ENCODE results near the gene THAP3.
"Not testable (repeated sequence)": the region's sequence is repeated elsewhere in the genome, so short reads cannot be mapped to it uniquely, and the experiment has no call there.

The THAP3 gene

DNA sequence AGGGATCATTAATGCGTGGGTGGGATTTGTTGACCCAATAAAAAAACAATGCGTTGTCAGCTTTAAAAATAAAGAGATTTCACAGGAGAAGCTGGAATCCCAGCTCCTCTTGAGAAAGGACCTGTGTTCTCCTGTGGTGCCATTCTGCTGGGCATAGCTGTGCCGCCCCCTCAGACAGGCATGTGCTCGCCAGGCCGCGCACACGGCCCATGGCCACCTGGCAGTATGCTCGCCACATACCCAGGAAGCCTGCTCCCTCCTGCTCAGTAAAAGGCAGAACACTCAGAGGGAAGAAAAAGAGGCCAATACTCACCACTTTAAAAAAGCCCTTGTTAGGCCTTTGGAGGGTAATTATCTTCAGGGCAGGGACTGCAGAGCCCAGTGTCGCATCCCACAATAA, 13.1 kb downstream of the THAP3 start:
- Histone ChIP-seq H3K9me2 (replicated peaks; ENCODE audit: low read depth, low read length) (no peaks in the 10 kb centered on the region), H3K4me1 (ENCODE audit: insufficient read depth, low read length, poor library complexity, severe bottlenecking) (no peaks in the 10 kb centered on the region), H2AFZ (ENCODE audit: low read length) (no peak overlapping the region), H3K9ac (ENCODE audit: low read depth, low read length, poor library complexity, severe bottlenecking) (no peak overlapping the region), H3K27me3 (ENCODE audit: insufficient read depth, low read length, poor library complexity, severe bottlenecking) (no peaks in the 10 kb centered on the region), H4K20me1 (ENCODE audit: insufficient read depth, low read length, poor library complexity, severe bottlenecking) (no peaks in the 10 kb centered on the region), H3F3A (ENCODE audit: low read depth) (no peaks in the 10 kb centered on the region), H3K36me3 (ENCODE audit: insufficient read depth, low read length) (peaks cover 68% of the 10 kb centered on the region; the same call in 1 of the 2 replicates), H3K4me3 (ENCODE audit: low read length, poor library complexity, severe bottlenecking) (no peak overlapping the region), H3K9me3 (ENCODE audit: insufficient read depth, low read depth, low read length) (no peaks in the 10 kb centered on the region), H3K79me2 (ENCODE audit: insufficient read depth, low read length) (no peaks in the 10 kb centered on the region), H3K4me2 (ENCODE audit: low read depth, low read length, poor library complexity, severe bottlenecking) (no peak overlapping the region)
- TF ChIP-seq, protein P1, sequence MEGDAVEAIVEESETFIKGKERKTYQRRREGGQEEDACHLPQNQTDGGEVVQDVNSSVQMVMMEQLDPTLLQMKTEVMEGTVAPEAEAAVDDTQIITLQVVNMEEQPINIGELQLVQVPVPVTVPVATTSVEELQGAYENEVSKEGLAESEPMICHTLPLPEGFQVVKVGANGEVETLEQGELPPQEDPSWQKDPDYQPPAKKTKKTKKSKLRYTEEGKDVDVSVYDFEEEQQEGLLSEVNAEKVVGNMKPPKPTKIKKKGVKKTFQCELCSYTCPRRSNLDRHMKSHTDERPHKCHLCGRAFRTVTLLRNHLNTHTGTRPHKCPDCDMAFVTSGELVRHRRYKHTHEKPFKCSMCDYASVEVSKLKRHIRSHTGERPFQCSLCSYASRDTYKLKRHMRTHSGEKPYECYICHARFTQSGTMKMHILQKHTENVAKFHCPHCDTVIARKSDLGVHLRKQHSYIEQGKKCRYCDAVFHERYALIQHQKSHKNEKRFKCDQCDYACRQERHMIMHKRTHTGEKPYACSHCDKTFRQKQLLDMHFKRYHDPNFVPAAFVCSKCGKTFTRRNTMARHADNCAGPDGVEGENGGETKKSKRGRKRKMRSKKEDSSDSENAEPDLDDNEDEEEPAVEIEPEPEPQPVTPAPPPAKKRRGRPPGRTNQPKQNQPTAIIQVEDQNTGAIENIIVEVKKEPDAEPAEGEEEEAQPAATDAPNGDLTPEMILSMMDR (conservative IDR thresholded peaks at IDR 0.05; ENCODE audit: low read length): no peak
- no peak for TF ChIP-seq EZH2phosphoT487 (IDR thresholded peaks at IDR 0.05; ENCODE audit: borderline replicate concordance)

DNA sequence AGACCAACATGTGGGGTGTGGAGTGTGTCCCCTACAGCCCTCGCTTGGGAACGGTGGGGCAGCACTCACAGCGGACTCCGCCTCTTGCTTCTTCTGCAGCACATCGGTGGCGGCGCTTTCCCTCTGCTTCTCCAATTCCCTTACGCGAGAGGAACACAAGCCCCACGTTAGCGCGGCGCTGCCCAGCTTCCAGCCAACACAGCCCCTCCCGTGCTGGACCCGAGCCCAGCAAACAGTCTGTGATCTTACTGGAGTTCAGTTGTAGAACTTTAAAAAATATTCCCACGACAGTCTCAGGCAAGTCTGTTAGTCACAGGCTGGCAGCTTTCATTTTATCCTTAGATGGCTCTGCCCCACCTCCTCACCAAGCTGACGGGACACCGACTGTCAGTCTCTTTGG, 13.6 kb downstream of the THAP3 start:
- no peak overlapping the region for H2AFZ ChIP-seq (ENCODE audit: low read length)
- H3K27me3 ChIP-seq (ENCODE audit: insufficient read depth, low read length, poor library complexity, severe bottlenecking): no peaks in the 10 kb centered on the region
- TF ChIP-seq EZH2phosphoT487 (IDR thresholded peaks at IDR 0.05; ENCODE audit: borderline replicate concordance): no peak
- TF ChIP-seq, protein P1 (conservative IDR thresholded peaks at IDR 0.05; ENCODE audit: low read length): no peak
- H3K9ac ChIP-seq (ENCODE audit: low read depth, low read length, poor library complexity, severe bottlenecking): no peak overlapping the region
- no peak overlapping the region for H3K4me2 ChIP-seq (ENCODE audit: low read depth, low read length, poor library complexity, severe bottlenecking)
- no peaks in the 10 kb centered on the region for H3K79me2 ChIP-seq (ENCODE audit: insufficient read depth, low read length)
- H4K20me1 ChIP-seq (ENCODE audit: insufficient read depth, low read length, poor library complexity, severe bottlenecking): no peaks in the 10 kb centered on the region
- H3K4me3 ChIP-seq (ENCODE audit: low read length, poor library complexity, severe bottlenecking): no peak overlapping the region
- no peaks in the 10 kb centered on the region for H3K9me2 ChIP-seq (replicated peaks; ENCODE audit: low read depth, low read length)
- peaks cover 64% of the 10 kb centered on the region; the same call in 1 of the 2 replicates for H3K36me3 ChIP-seq (ENCODE audit: insufficient read depth, low read length)
- H3K9me3 ChIP-seq (ENCODE audit: insufficient read depth, low read depth, low read length): no peaks in the 10 kb centered on the region
- H3K4me1 ChIP-seq (ENCODE audit: insufficient read depth, low read length, poor library complexity, severe bottlenecking): no peaks in the 10 kb centered on the region
- H3F3A ChIP-seq (ENCODE audit: low read depth): no peaks in the 10 kb centered on the region

DNA sequence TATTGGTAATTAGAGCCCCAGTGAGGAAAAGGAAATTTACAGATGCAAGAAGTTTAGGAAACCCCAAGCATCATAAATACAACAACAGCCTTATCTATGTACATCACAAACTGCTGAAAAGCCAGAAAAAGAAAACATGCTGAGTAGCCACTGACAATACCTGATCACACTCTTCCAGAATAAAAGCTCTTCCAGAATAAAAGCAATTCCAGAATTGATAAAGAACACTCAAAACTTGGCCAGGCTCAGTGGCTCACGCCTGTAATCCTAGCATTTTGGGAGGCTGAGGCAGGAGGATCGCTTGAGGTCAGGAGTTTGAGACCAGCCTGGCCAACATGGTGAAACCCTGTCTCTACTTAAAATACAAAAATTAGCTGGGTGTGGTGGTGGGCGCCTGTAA, 16.2 kb downstream of the THAP3 start:
- H3K4me1 ChIP-seq (ENCODE audit: insufficient read depth, low read length, poor library complexity, severe bottlenecking); H2AFZ ChIP-seq (ENCODE audit: low read length); H3F3A ChIP-seq (ENCODE audit: low read depth); H3K9me2 ChIP-seq (replicated peaks; ENCODE audit: low read depth, low read length); H3K9me3 ChIP-seq (ENCODE audit: insufficient read depth, low read depth, low read length); H3K4me2 ChIP-seq (ENCODE audit: low read depth, low read length, poor library complexity, severe bottlenecking); H3K27me3 ChIP-seq (ENCODE audit: insufficient read depth, low read length, poor library complexity, severe bottlenecking); H4K20me1 ChIP-seq (ENCODE audit: insufficient read depth, low read length, poor library complexity, severe bottlenecking); H3K4me3 ChIP-seq (ENCODE audit: low read length, poor library complexity, severe bottlenecking); H3K79me2 ChIP-seq (ENCODE audit: insufficient read depth, low read length); H3K9ac ChIP-seq (ENCODE audit: low read depth, low read length, poor library complexity, severe bottlenecking): not testable (repeated sequence)
- H3K36me3 ChIP-seq (ENCODE audit: insufficient read depth, low read length): peaks cover 54% of the 10 kb centered on the region; the same call in 1 of the 2 replicates

DNA sequence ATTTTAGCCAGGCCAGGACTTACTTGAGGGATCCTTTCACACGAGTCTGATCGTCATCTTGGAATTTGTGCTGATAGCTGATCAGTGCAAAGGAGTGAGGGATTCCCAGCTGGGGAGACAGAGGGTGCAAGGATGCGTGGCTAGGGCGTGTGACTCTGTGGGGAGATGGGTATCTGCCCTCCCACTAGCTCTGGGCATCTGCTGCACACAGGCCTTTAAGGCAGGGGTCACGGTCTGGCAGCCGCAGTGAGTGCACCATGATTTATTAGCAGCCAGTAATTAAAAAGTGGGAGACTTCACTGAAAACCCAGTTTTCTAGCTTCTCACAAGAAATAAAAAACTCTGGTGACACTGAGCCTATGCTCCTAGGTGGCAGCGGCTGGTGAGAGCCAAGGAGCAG, 20.4 kb downstream of the THAP3 start:
- H3K79me2 ChIP-seq (ENCODE audit: insufficient read depth, low read length): no peaks in the 10 kb centered on the region
- no peaks in the 10 kb centered on the region for H4K20me1 ChIP-seq (ENCODE audit: insufficient read depth, low read length, poor library complexity, severe bottlenecking)
- no peak overlapping the region for H3K9ac ChIP-seq (ENCODE audit: low read depth, low read length, poor library complexity, severe bottlenecking)
- TF ChIP-seq EZH2phosphoT487 (IDR thresholded peaks at IDR 0.05; ENCODE audit: borderline replicate concordance): no peak
- TF ChIP-seq, protein P1 (conservative IDR thresholded peaks at IDR 0.05; ENCODE audit: low read length): no peak
- H3K4me2 ChIP-seq (ENCODE audit: low read depth, low read length, poor library complexity, severe bottlenecking): no peak overlapping the region
- no peak overlapping the region for H2AFZ ChIP-seq (ENCODE audit: low read length)
- H3K4me1 ChIP-seq (ENCODE audit: insufficient read depth, low read length, poor library complexity, severe bottlenecking): no peaks in the 10 kb centered on the region
- peaks cover 18% of the 10 kb centered on the region; the same call in 1 of the 2 replicates for H3K36me3 ChIP-seq (ENCODE audit: insufficient read depth, low read length)
- no peaks in the 10 kb centered on the region for H3F3A ChIP-seq (ENCODE audit: low read depth)
- H3K9me3 ChIP-seq (ENCODE audit: insufficient read depth, low read depth, low read length): no peaks in the 10 kb centered on the region
- no peaks in the 10 kb centered on the region for H3K27me3 ChIP-seq (ENCODE audit: insufficient read depth, low read length, poor library complexity, severe bottlenecking)
- H3K9me2 ChIP-seq (replicated peaks; ENCODE audit: low read depth, low read length): no peaks in the 10 kb centered on the region
- H3K4me3 ChIP-seq (ENCODE audit: low read length, poor library complexity, severe bottlenecking): no peak overlapping the region
